ENCODE measurements around the gene PLEKHH1. TPM values are rescaled to one million over a fixed set of nuclear protein-coding genes. Genes with fewer than 3 reads are reported as not detected.

Gene PLEKHH1
- total RNA-seq, 1 donor from 2014 or later: 2.6 TPM

DNA sequence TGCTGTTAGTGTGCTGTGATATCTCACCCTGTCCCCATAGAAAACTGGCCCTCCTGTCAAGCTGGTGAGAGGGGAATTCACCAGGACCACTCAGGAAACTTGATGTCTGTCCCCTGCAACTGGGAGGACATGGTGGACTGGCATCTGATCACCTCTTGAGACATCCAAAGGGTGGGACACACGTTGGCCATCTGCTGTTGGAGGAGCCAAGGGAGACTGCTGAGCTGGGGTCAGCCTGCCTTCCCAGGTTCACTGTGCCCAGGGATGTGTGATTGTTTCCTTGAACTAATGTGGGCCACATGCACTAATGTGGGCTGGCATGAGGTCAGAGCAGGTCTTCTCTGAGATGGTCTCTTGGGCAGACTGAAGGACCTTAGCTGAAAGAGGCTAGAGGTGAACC, 27.8 kb upstream of the PLEKHH1 start:
- intact Hi-C loops (cut with DNase I): no loop called here
- no peak for DNase-seq (ENCODE audit: low spot score)

DNA sequence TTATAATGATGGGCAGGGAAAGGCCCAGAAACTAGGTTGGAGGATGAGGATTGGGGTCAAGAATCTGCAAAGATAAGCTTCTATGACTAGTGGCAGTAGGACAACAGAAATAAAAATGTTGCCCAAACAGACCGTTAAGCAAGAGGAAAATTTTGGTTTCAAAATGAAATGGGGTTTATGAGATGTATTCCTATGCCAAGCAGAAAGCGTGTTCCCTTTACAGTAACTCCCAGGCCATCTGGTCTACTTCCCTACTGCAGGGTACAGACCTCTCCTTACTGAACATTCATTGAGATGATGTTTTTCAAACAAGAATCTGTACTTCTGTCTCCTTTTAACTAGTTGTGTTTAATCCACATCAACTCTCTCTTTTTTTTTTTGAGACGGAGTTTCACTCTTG, 24.1 kb upstream of the PLEKHH1 start:
- intact Hi-C loops (cut with DNase I): no loop called here
- no peak for DNase-seq (ENCODE audit: low spot score)

DNA sequence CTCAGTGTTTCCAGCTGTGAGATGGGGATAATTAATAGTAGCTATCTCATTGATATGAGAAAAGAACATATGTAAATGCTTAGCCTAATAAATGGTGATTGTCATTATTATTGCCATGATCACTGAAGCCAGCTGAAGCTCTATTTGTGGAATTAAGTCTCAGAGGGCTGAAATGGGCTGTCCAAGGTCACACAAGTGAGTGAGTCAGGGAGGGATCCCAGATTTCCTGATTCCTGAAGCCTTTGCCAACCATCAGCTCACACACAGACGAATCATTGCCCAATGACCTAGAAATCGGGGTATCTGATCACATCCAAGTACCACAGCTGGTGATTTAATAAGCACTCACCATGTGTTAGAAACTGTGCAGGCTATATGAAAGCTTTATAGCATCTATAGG, 23.0 kb upstream of the PLEKHH1 start:
- intact Hi-C loops (cut with DNase I): no loop called here
- no peak for DNase-seq (ENCODE audit: low spot score)

DNA sequence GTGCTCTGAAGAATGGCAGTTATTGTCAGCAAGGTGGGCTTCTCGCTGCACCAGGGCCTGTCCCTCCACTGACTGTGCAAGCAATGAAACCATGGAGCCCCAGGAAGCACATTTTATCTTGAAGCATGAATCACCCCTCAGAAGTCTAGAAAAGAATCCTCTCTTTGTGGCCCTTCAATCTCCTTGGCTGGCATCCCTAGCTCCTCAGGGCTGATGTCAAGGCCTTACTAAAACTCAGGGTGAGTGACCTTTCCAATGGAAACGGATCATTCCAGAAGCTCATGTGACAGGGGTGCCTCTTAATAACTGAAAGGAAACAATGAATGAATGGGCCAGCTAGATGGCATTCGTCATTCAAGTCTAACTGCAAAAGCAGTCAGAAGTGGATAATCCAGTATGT, 22.3 kb upstream of the PLEKHH1 start:
- intact Hi-C loops (cut with DNase I): no loop called here
- DNase-seq (ENCODE audit: low spot score): no peak

DNA sequence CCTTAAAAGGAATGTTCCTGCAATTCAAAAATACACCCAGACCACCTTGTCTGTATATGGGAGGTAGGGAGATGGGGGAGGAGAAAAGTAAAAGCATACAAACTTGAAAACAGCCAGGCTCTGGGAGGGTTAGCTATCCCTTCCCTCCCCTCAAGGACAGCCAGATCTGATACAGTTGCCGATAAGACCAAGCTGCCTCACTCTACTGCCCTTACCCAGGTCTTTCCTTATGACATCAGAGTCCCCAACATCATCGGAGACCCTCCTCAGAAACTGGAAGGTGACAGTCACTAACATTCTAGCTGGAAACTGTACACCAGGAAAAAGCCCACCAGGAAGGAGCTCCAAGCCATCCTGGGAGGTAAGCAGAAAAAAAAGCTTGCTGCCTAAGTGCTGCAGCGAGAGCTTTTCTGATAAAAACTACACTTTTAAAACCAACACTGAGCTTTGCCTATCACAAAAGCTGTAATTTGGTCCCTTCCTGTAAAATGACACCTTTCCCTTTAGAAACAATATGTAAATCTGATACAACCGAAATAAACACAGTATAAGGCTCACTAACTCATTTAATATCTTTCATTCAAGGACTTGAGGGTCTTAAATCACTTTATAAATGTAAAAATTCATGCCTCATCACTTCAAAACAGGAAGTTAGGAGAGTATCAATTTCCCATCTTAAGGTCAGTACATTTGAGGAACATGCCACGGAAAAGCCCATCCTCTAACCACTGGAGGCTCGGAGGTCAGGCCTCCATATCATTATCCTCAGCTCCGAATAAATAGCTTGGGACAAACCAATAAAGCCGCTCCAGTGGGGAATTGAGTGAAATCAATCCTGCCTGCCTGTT, 20.4 kb upstream of the PLEKHH1 start:
- no peak for DNase-seq (ENCODE audit: low spot score)
- intact Hi-C loops (cut with DNase I): no loop called here

DNA sequence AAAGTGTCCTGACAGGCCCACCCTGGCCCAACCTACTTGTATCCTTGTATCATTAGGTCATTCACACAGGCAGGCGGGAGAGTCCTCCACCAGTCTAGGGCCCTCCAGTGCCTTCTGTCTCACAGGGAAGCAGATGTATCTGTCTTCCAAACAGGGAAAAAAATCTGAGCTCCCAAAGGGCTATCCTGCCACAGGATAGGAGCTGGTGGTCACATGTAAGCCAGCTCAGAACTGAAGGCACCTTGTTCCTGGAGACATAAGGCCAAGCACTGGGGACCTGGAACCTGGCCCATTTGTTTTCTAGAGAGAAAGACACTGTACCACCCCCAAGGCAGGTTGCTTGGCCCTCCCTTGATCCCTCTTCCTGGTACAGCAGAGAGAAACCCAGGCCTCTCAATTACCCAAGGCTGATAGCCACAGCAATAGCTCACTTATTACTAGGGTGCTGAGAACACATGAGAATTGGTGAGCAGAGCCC, 19.4 kb upstream of the PLEKHH1 start:
- DNase-seq (ENCODE audit: low spot score): no peak
- intact Hi-C loops (cut with DNase I): no loop called here

DNA sequence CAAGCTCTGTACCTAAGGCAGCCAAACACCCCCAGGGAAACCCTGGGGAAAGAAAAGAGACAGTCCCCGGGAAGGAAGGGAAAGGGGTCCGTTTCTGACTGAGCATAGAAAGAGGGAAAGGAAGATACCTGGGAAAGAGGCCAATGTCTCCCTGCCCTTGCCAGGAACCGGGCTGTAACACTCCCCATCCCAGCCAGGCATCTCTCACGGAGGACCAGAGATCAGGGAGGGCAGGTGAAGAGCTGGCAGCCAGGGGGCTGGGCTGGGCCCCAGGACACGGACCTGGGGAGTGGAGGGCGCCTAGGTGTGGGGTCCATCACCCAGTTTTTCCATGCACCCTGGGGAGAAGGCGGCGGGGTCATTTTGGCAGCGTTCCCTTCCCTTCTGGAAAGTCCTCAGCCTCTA, 18.9 kb upstream of the PLEKHH1 start:
- intact Hi-C loops (cut with DNase I): no loop called here
- DNase-seq (ENCODE audit: low spot score): no peak

DNA sequence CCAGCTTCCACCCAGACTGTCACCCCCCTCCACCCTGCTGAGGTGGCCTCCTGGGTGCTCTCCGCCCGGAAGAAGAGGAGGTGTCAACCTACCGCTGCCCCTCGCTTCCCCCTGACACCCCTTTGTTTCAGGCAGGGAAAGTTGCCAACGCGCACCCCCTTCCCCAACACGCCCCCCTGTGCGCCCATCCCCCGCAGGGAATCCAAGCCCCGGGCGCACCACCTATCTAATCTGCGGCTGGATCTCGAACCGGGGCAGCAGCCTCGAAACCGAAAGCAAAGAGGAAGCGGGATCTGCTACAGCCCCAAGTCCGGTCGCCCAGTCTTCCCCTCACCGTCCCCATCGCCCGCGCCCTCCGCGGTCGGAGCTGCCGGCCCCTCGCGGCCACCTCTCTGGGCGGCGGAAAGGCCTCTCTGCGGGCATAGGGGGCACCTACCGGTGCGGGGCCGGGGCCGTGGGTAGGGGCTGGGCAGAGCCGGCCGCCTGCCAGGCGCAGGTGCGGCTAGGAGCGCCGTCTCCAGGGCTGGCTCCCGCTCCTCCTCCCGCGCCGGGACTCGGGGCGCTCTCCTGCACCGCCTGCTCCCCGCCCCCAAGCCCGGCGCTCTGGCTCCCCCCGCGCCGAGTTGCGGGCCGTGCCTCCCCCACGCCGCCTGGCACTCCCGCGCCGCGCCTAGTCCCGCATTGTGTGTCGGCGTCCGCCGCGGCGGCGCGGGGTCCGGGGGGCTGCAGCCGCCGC, 18.3 kb upstream of the PLEKHH1 start:
- peak; percentile 78 for DNase-seq (ENCODE audit: low spot score)
- intact Hi-C loops (cut with DNase I): no loop called here

DNA sequence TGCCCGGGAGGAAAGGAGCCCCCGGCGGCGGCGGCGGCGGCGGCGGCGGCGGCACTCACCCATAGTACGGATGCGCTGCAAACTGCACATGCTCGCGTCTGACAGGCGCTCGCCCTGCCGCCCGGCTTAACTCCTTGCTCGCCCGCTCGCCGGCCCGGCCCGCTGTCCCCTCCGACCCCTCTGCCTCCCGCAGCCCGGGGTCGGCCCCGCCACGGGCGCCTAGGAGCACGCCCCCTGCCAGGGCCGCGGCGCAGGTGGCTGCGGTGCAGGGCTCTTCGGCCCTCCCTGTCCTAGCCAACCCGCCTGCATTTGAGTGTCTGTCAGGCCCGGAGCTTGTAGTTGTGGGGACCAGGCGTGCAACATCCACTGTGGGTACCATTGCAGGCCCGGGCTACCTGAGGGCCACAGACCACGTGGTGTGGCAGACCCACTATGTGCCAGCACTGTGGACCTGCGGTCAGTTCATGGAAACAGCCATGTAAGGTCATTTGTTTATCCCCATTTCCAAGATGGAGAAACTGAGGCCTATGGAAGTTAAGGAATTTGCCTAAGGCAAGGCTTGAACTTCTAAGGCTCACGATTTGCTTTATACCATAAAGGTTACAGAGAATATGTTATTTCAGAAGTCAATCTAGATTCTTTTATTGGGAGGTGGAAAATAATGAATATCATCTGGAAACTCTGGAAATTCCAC, 17.6 kb upstream of the PLEKHH1 start:
- intact Hi-C loops (cut with DNase I): no loop called here
- no peak for DNase-seq (ENCODE audit: low spot score)

DNA sequence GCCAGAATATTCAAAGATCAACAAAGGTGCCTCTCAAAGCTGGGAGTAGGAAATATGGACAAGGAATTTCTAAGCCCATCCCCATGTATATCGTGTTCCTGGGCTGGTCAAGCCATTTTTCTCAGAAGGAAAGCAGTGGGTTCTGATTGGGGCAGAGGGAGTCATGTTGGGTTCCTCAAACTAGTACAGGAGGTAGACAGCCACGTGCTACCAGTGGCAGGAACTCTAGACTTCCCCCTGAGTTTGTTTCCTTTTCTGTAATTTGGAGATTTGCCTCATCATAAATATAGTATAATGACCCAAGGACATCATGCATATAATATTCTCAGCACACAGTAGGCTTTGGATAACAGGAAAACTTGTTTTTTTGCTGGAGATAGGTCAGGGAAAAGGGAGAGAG, 16.4 kb upstream of the PLEKHH1 start:
- no peak for DNase-seq (ENCODE audit: low spot score)
- intact Hi-C loops (cut with DNase I): no loop called here

DNA sequence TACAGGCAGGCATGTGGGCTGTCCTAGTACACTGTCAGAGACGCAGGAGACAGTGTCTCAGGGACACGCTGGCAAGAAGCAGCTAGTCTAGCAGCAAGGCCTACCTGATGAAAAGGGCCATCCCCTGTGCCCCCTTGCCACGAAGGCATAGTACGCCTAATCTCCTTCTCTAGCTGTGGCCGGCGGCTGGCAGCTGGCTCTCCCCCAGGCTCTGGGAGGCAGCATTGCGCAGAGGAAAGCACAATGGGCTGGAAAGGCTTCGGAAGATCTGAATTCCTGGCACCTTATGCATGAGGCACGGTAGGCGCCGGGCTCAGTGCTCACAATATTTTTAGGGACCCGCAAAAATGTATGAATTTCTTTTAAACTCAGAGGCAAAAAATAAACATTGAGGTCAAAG, 16.0 kb upstream of the PLEKHH1 start:
- DNase-seq (ENCODE audit: low spot score): no peak

DNA sequence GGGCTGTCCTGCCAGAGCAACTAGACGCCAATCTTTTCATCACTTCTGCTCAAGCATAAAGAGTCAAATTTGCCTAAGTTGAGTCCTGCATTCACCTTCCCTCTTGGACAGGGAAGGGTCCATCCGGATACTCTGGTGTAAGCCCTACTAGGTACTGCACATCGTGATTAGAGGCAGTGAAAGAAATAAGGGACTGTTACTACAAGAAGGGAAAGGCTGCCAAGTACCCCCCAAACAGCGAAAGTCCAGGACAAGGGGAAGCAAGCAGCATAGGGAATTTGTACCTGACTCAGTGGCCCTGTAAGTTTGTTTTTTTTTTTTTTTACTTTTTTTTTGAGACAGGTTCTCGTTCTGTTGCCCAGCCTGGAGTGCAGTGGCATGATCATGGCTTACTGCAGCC, 13.7 kb upstream of the PLEKHH1 start:
- DNase-seq (ENCODE audit: low spot score): no peak
- intact Hi-C loops (cut with DNase I): no loop called here

More for the DNA sequence above, 16.0 kb upstream of the PLEKHH1 start:
- intact Hi-C loops (cut with DNase I): no loop called here

DNA sequence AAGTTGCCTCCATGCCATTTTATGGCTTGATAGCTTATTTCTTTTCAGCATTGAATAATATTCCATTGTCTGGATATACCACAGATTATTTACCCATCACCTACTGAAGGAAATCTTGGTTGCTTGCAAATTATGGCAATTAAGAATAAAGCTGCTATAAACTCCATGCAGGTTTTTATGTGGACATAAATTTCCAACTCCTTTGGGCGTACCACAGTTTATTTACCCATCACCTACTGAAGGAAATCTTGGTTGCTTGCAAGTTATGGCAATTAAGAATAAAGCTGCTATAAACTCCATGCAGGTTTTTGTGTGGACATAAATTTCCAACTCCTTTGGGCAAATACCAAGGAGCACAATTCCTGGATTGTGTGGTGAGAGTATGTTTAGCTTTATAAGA, 12.6 kb upstream of the PLEKHH1 start:
- intact Hi-C loops (cut with DNase I): no loop called here
- no peak for DNase-seq (ENCODE audit: low spot score)

DNA sequence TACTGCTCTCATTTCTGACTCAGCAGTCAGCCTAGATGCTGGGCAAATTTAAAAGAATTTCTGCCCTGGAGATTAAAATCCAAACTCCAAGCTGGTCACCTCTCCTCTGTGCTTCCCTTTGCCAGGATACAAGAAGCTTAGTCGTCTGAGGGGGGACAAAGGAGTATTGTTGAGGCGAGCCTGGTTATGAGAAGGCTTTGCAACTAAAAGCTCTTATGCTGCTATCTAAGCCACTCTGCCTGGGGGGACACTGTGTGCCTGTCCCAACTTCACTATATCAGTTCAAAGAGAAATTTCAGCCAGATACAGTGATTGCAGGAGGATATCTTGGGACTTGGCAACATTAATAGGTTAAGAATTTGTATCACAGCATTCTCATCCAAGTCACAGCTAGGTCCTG, 10.8 kb upstream of the PLEKHH1 start:
- intact Hi-C loops (cut with DNase I): no loop called here
- no peak for DNase-seq (ENCODE audit: low spot score)

DNA sequence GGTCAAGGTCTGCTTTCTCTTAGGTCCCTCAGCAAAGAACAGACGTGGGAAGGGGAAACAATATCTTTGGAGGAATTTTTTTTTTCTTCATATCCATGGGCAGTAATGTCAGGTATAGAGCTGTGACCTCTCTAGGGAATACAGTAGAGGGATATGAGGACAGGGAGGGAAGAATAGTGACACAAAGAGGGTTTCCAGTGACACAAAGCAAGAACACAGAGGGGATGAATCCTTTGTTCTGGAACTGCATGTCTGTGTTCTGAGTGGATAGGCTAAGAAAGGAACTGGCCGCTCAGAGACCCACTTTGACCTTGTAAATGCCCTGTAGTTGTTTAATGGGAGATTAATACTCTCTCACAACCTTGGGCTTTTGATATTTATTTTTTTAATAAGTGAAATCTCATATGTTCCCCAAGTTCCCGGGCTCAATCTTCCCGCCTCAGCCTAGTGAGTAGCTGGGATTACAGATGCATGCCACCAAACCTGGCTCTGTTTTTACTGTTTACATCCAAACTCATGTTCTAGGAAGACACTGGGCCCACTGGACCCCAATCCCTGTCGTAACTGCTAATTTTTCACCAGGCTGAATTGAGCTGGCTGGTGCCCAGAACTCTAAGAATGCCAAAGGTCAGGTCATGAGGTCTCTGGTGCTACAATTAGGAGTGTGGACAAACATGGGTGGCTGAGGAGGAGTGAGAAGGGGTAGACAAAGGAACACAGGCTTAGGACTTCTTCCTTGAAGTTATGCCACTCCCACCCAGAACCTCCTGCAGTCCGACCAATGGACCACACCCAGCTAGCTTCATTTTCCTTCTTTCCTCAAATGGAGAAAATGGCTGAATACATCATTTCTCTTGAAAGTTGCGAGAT, 9.1 kb upstream of the PLEKHH1 start:
- intact Hi-C loops (cut with DNase I): no loop called here
- no peak for DNase-seq (ENCODE audit: low spot score)

DNA sequence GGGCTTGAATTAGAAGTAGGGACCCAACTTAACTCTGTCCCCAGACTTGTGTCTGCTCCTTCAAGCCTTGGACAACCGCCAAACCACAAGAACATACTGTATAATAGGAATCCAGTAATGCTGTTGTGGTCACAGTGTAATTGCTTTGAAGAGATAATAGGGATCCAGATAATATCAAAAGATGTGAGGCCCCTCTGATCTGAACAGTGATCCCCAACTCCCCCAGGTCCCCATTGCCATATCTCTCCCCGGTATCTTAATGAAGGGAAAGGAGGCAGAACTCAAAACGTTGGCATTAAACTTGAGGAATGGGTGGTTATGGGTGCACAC, 8.5 kb upstream of the PLEKHH1 start:
- no peak for DNase-seq (ENCODE audit: low spot score)
- intact Hi-C loops (cut with DNase I): no loop called here

DNA sequence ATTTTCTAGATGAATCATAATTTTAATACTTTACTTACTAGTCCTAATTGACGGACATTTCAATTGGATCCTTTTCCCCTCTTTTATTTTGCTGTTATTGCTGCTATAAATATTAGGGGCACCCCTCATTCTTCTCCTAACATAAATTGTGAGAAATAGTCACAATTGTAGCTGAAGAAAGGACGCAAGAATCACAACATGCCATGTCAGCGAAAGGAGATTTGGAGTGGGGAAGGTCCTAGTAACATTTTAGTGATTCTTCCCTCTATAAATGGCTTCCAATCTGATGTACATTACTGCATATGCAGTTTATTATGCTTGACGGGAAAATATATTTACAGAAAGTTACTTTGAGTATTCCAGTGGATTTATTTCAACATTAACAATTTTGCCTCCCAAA, 7.7 kb upstream of the PLEKHH1 start:
- intact Hi-C loops (cut with DNase I): loop anchor here (5.0 kb wide), 1 partner anchor 47 kb away; no protein-coding TSS in a partner anchor
- no peak for DNase-seq (ENCODE audit: low spot score)

DNA sequence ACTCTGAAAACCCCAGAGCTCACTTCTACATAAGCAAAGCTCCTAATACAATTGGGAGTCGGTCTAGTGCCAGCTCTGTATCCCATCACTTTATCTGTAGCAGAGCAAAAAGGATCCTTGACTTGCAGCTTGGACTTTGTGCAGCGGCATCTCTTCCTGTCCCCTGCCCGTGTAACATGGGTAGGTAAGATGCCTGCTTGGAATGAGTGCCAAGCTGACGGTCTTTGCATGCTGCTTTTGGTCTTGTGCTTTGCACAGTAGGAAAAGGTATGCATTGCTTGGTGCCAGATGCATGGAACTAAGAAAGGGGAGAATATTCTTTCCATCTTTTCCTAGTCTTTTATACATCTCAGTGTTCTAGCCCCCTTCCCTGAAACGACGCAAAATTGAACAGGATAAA, 6.9 kb upstream of the PLEKHH1 start:
- no peak for DNase-seq (ENCODE audit: low spot score)
- intact Hi-C loops (cut with DNase I): loop anchor here (5.0 kb wide), 1 partner anchor 46 kb away; no protein-coding TSS in a partner anchor

DNA sequence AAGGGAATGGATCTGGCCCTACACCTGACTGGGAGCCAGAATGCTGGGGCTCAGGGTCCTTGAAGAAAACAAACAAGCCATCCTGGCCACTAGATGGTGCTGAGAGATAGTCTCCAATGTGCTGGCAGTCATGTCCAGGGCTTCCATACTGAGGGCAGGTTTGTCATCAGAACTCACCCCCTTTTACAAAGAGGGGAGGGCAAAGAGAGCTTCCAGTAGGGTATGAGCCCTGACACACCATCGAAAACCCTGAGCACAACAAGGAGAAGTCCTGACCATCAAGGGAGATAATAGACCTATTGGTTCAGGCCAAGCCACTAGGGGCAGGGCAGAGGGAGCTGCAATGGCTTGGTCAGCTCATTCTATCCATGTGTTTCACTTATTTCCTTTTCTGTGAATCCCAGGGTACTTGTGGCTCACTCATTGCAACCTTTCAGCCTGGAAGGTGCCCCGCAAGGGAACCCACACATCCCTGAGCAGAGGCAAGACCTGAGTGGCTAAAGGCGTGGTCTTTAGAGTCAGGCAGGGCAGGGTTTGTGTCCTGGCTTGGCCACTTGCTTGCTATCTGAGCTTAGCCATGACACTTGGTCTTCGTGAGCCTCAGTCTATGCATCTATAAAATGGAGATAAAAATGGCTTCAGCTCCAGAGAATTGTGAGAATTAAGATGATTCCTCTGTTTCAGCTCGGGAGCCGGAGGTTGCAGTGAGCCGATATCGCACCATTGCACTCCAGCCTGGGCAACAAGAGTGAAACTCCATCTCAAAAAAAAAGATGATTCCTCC, 6.2 kb upstream of the PLEKHH1 start:
- no peak for DNase-seq (ENCODE audit: low spot score)
- intact Hi-C loops (cut with DNase I): loop anchor here (5.0 kb wide), 1 partner anchor 45 kb away; no protein-coding TSS in a partner anchor

All from cardiac septum (tissue), 1 donor.